Smooth muscle cell (in vitro differentiated cells): Measurements from ENCODE around the gene SLC6A18. TPM values are rescaled to one million over a fixed set of nuclear protein-coding genes. Genes with fewer than 3 reads are reported as not detected.

Source experiments
- DNase-seq: peaks from one replicate; lab custom pipeline; 2025; ENCODE audit not compliant: unreplicated experiment; lab: John Stamatoyannopoulos, UW
- H2AFZ ChIP-seq: fragments of 200-600 bp; sonication (generic); 2 replicates; pipeline ENCODE4 v1.6.0; 2016; ENCODE audit warnings: antibody characterized with exemption, low read depth, mild to moderate bottlenecking
- H3F3A ChIP-seq: fragments of 200-600 bp; sonication (generic); 2 replicates; pipeline ENCODE4 v1.6.0; 2017; ENCODE audit warnings: antibody characterized with exemption, low read depth
- H3K27ac ChIP-seq: fragments of 200-600 bp; sonication (generic); 2 replicates; pipeline ENCODE4 v1.5.1; 2016; ENCODE audit warnings: low read depth, mild to moderate bottlenecking
- H3K27me3 ChIP-seq: fragments of 200-600 bp; sonication (generic); 2 replicates; pipeline ENCODE4 v1.6.1; 2016; ENCODE audit warnings: low read depth, mild to moderate bottlenecking
- H3K36me3 ChIP-seq: fragments of 200-600 bp; sonication (generic); 2 replicates; pipeline ENCODE4 v1.5.1; 2016; ENCODE audit warnings: low read depth
- H3K4me1 ChIP-seq: fragments of 200-600 bp; sonication (generic); 2 replicates; pipeline ENCODE4 v1.5.1; 2016; ENCODE audit warnings: low read depth
- H3K4me2 ChIP-seq: fragments of 200-600 bp; sonication (generic); 2 replicates; pipeline ENCODE4 v1.6.0; 2016; ENCODE audit warnings: mild to moderate bottlenecking
- H3K4me3 ChIP-seq: fragments of 200-600 bp; sonication (generic); 2 replicates; pipeline ENCODE4 v1.5.1; 2016; ENCODE audit warnings: mild to moderate bottlenecking
- H3K79me2 ChIP-seq: fragments of 200-600 bp; sonication (generic); 2 replicates; pipeline ENCODE4 v1.6.0; 2016; ENCODE audit warnings: low read depth, mild to moderate bottlenecking
- H3K9ac ChIP-seq: fragments of 200-600 bp; sonication (generic); 2 replicates; pipeline ENCODE4 v1.6.0; 2016; ENCODE audit warnings: low read depth
- H3K9me3 ChIP-seq: fragments of 200-600 bp; sonication (generic); replicated peaks from 2 replicates; pipeline ENCODE4 v1.5.1; 2016; ENCODE audit warnings: low read depth
- H4K20me1 ChIP-seq: fragments of 200-600 bp; sonication (generic); 2 replicates; pipeline ENCODE4 v1.6.0; 2016; ENCODE audit warnings: low read depth
- WGBS: methylation state at CpG from one replicate; pipeline ENCODE4 v1.1.7; 2016; ENCODE audit warnings: low lambda C conversion rate; 5-methylcytosine and 5-hydroxymethylcytosine counted together
- polyA plus RNA-seq: library from polyadenylated mRNA; unstranded; fragments of >200 nt; fragmentation: Nextera tagmentation; extraction: Ambion mirVana; gene quantifications from 2 replicates; pipeline ENCODE4 v1.2.1, GENCODE V29; 2016
- total RNA-seq: library from RNA; depleted of rRNA; stranded (reverse); fragments of >200 nt; gene quantifications from 2 replicates; pipeline ENCODE4 v1.2.3, GENCODE V29; 2014
- TF ChIP-seq, protein P1 (sequence below): fragments of 200-600 bp; sonication (generic); IDR thresholded peaks from 2 replicates; pipeline ENCODE4 v1.5.1; 2017; ENCODE audit warnings: borderline replicate concordance, mild to moderate bottlenecking, antibody characterized with exemption; ENCODE audit not compliant: insufficient read depth, poor library complexity, severe bottlenecking

The SLC6A18 gene
- total and polyA plus RNA-seq, 2 experiments from 2014 or later = not detected

DNA sequence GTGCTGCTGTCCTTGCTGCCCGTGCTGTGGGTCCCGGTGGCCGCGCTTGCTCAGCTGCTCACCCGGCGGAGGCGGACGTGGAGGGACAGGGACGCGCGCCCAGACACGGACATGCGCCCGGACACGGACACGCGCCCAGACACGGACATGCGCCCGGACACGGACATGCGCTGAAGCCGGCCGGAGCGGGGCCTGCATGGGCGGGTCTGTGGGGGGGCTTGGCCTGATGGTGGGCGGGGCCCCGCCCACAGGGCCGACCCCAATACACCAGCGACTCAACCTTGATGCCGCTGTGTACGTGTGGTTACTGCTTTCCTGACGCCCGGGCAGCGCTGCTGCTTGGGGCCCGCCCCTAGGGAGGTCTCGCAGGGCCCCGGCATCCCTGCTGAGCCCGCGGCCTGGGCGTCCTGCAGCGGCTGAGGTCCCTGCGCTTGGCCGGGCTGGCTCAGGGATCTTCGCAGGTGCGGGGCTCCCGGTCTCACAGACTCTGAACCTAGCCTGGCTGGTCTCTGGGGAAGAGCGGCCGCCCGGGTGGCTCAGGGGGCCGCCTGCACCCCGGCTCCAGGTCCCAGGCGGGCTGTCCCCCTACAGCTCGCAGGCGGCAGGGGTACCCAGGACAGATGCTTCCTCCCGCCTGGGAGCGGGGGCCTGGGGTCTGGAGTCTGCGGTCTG is 20.9 kb downstream of the SLC6A18 start:
- H3K79me2 ChIP-seq = no peaks in the 10 kb centered on the region
- no peaks in the 10 kb centered on the region for H3K9me3 ChIP-seq
- no peak for DNase-seq
- 92% methylated on average over 26 of the region's 58 CpGs for WGBS
- TF ChIP-seq, protein P1, sequence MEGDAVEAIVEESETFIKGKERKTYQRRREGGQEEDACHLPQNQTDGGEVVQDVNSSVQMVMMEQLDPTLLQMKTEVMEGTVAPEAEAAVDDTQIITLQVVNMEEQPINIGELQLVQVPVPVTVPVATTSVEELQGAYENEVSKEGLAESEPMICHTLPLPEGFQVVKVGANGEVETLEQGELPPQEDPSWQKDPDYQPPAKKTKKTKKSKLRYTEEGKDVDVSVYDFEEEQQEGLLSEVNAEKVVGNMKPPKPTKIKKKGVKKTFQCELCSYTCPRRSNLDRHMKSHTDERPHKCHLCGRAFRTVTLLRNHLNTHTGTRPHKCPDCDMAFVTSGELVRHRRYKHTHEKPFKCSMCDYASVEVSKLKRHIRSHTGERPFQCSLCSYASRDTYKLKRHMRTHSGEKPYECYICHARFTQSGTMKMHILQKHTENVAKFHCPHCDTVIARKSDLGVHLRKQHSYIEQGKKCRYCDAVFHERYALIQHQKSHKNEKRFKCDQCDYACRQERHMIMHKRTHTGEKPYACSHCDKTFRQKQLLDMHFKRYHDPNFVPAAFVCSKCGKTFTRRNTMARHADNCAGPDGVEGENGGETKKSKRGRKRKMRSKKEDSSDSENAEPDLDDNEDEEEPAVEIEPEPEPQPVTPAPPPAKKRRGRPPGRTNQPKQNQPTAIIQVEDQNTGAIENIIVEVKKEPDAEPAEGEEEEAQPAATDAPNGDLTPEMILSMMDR = no peak
- H4K20me1 ChIP-seq = no peaks in the 10 kb centered on the region
- H3K4me2 ChIP-seq = no peak overlapping the region
- H3K36me3 ChIP-seq = no peaks in the 10 kb centered on the region
- no peaks in the 10 kb centered on the region for H3K4me1 ChIP-seq
- H3F3A ChIP-seq = no peaks in the 10 kb centered on the region
- no peaks in the 10 kb centered on the region for H3K27me3 ChIP-seq
- no peak overlapping the region for H2AFZ ChIP-seq
- no peak overlapping the region for H3K4me3 ChIP-seq
- H3K9ac ChIP-seq = no peak overlapping the region
- H3K27ac ChIP-seq = no peak overlapping the region

DNA sequence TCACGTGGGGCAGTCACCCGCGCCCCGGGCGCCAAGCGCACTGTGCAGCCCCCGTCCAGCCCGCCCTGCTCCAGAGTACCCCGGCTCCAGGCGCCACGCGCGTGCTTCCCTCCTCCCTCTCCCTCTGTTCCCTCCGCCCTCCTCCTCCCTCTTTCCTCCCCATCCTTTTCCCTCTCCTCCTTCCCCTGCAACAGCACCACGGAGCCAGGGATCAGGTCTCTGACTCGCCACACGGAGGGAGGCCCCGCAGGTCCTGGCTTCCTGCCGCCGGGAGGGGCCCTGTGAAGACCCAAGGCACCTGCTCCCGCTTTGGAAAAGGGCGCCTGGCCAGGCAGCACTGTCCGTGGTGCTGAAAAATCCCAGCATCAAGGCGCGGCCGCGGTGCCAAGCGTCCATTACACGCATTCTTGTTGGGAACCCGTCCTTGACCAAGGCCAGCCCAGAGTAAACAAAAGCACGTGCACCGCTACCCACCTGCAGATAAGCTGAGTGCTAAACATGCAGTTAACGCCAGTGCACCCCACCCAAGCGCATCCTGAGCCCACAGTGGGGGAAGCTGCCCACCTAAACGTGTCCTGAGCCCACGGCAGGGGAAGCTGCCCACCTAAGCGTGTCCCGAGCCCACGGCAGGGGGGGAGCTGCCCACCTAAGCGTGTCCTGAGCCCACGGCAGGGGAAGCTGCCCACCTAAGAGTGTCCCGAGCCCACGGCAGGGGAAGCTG is 21.7 kb downstream of the SLC6A18 start:
- Histone ChIP-seq H3K4me2 (no peak overlapping the region), H3K9me3 (no peaks in the 10 kb centered on the region), H3K27ac (no peak overlapping the region), H3K27me3 (no peaks in the 10 kb centered on the region), H2AFZ (no peak overlapping the region), H3K79me2 (no peaks in the 10 kb centered on the region), H3K4me3 (no peak overlapping the region), H3K9ac (no peak overlapping the region), H4K20me1 (no peaks in the 10 kb centered on the region), H3K36me3 (no peaks in the 10 kb centered on the region), H3K4me1 (no peaks in the 10 kb centered on the region), H3F3A (no peaks in the 10 kb centered on the region)
- no peak for DNase-seq
- TF ChIP-seq, protein P1 = no peak
- WGBS = 48% methylated on average over 39 of the region's 43 CpGs

DNA sequence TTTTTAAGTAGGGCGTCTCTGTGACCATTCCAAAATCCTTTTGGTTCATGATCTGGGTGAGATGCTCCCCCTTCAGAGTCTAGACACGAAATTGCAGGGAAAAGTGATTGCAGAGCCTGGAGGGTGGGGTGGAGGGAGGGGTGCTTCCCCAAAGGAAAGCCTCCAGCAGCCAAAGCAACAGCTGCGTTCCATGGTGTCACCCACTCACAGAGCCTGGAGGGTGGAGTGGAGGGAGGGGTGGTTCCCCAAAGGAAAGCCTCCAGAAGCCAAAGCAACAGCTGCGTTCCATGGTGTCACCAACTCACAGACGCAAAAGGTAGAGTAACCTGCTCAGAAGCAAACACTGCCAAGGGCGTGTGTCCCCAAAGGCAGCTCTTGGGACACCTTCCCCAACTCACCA is 22.6 kb downstream of the SLC6A18 start:
- no peak overlapping the region for H3K27ac ChIP-seq
- WGBS = 81% methylated on average over 6 of the region's 6 CpGs

More for the DNA sequence above, 22.6 kb downstream of the SLC6A18 start:
- no peaks in the 10 kb centered on the region for H3F3A ChIP-seq
- no peaks in the 10 kb centered on the region for H3K79me2 ChIP-seq
- H3K9ac ChIP-seq = no peak overlapping the region
- TF ChIP-seq, protein P1 = no peak
- no peaks in the 10 kb centered on the region for H3K36me3 ChIP-seq
- H3K4me2 ChIP-seq = no peak overlapping the region
- no peaks in the 10 kb centered on the region for H3K9me3 ChIP-seq
- no peaks in the 10 kb centered on the region for H3K27me3 ChIP-seq
- no peak overlapping the region for H3K4me3 ChIP-seq
- no peak overlapping the region for H2AFZ ChIP-seq
- H3K4me1 ChIP-seq = no peaks in the 10 kb centered on the region
- no peak for DNase-seq
- no peaks in the 10 kb centered on the region for H4K20me1 ChIP-seq
